OCI-LY3 (cell line): ENCODE measurements around the gene SOX8.

ENCODE experiments used
- CTCF ChIP-seq: fragments of 200-600, 300-600 bp; sonication (generic); IDR thresholded peaks from 2 replicates; pipeline ENCODE4 v1.5.1; 2014; ENCODE audit warnings: antibody characterized with exemption, low read length, low read depth
- EZH2phosphoT487 ChIP-seq: fragments of 200-600 bp; shearing (Covaris generic); IDR thresholded peaks from 2 replicates; pipeline ENCODE4 v1.6.1; 2018; ENCODE audit warnings: antibody characterized with exemption, mixed run types, low read depth

- no peak for TF ChIP-seq CTCF
- TF ChIP-seq EZH2phosphoT487, result no peak
These were observed 9.8 kb downstream of the SOX8 start for GRCh38 chr16:991345-991744.
